Measurements from ENCODE around the gene PRKG1.

PRKG1 gene

GRCh38 chr10:52064084-52064845, 990.0 kb downstream of the PRKG1 start:
- no peak for DNase-seq (ENCODE audit: low read depth)

GRCh38 chr10:52066383-52066782, 992.1 kb downstream of the PRKG1 start:
- no peak for DNase-seq (ENCODE audit: low read depth)

- no peak for DNase-seq (ENCODE audit: low read depth)
Measured at GRCh38 chr10:52068485-52068884, 994.2 kb downstream of the PRKG1 start.

GRCh38 chr10:52071814-52072213, 997.5 kb downstream of the PRKG1 start:
- DNase-seq (ENCODE audit: low read depth) = no peak

- DNase-seq (ENCODE audit: low read depth) = no peak
Measured at GRCh38 chr10:52074505-52075026, 1000.3 kb downstream of the PRKG1 start.

GRCh38 chr10:52077814-52078213, 1003.5 kb downstream of the PRKG1 start:
- no peak for DNase-seq (ENCODE audit: low read depth)

GRCh38 chr10:52078397-52078937, 1004.2 kb downstream of the PRKG1 start:
- DNase-seq (ENCODE audit: low read depth) = no peak

GRCh38 chr10:52082307-52082706, 1008.0 kb downstream of the PRKG1 start:
- no peak for DNase-seq (ENCODE audit: low read depth)

- DNase-seq (ENCODE audit: low read depth) = no peak
Measured at GRCh38 chr10:52083422-52083821, 1009.1 kb downstream of the PRKG1 start.

GRCh38 chr10:52092390-52092789, 1018.1 kb downstream of the PRKG1 start:
- DNase-seq (ENCODE audit: low read depth) = no peak

- no peak for DNase-seq (ENCODE audit: low read depth)
Measured at GRCh38 chr10:52098130-52098529, 1023.8 kb downstream of the PRKG1 start.

GRCh38 chr10:52099026-52099600, 1024.8 kb downstream of the PRKG1 start:
- DNase-seq (ENCODE audit: low read depth) = no peak

GRCh38 chr10:52100011-52100547, 1025.8 kb downstream of the PRKG1 start:
- DNase-seq (ENCODE audit: low read depth) = no peak

- no peak for DNase-seq (ENCODE audit: low read depth)
Measured at GRCh38 chr10:52105301-52105700, 1031.0 kb downstream of the PRKG1 start.

GRCh38 chr10:52106011-52106410, 1031.7 kb downstream of the PRKG1 start:
- no peak for DNase-seq (ENCODE audit: low read depth)

GRCh38 chr10:52106899-52107298, 1032.6 kb downstream of the PRKG1 start:
- DNase-seq (ENCODE audit: low read depth) = no peak

GRCh38 chr10:52108236-52108635, 1033.9 kb downstream of the PRKG1 start:
- DNase-seq (ENCODE audit: low read depth) = no peak

GRCh38 chr10:52110576-52110975, 1036.3 kb downstream of the PRKG1 start:
- DNase-seq (ENCODE audit: low read depth) = no peak

- DNase-seq (ENCODE audit: low read depth) = no peak
Measured at GRCh38 chr10:52111101-52111891, 1037.0 kb downstream of the PRKG1 start.

GRCh38 chr10:52115823-52116222, 1041.5 kb downstream of the PRKG1 start:
- no peak for DNase-seq (ENCODE audit: low read depth)

GRCh38 chr10:52119507-52119906, 1045.2 kb downstream of the PRKG1 start:
- no peak for DNase-seq (ENCODE audit: low read depth)

GRCh38 chr10:52121688-52122087, 1047.4 kb downstream of the PRKG1 start:
- DNase-seq (ENCODE audit: low read depth) = no peak
